Upper lobe of right lung (tissue), 1 donor: ENCODE measurements around the gene WDR53. TPM values are rescaled to one million over a fixed set of nuclear protein-coding genes. Genes with fewer than 3 reads are reported as not detected.
"Not testable (repeated sequence)": the region's sequence is repeated elsewhere in the genome, so short reads cannot be mapped to it uniquely, and the experiment has no call there.

Experiments used
- ATAC-seq: fragments of 200-7000 bp; cut with Tn5 transposase; one replicate; pipeline ENCODE4 v1.9.1; 2020; ENCODE audit warnings: mild to moderate bottlenecking, moderate library complexity
- DNase-seq: peaks from one replicate; pipeline ENCODE4 v3.0.0-alpha.2; 2020
- H3K27ac ChIP-seq: fragments of 200-600 bp; one replicate; pipeline ENCODE4 v1.8.0; 2022
- H3K27me3 ChIP-seq: fragments of 200-600 bp; one replicate; pipeline ENCODE4 v1.8.0; 2022; ENCODE audit warnings: mild to moderate bottlenecking
- H3K36me3 ChIP-seq: fragments of 200-600 bp; one replicate; pipeline ENCODE4 v1.8.0; 2022
- H3K4me1 ChIP-seq: fragments of 200-600 bp; one replicate; pipeline ENCODE4 v1.8.0; 2022
- H3K4me3 ChIP-seq: fragments of 200-600 bp; one replicate; pipeline ENCODE4 v1.8.0; 2022; ENCODE audit warnings: mild to moderate bottlenecking
- H3K9me3 ChIP-seq: fragments of 200-600 bp; one replicate; pipeline ENCODE4 v1.8.0; 2022
- intact Hi-C: fragments of 100-400 bp; cut with DNase I; formaldehyde crosslinking; loops from one replicate; pipeline ENCODE4 v1.11.0; 2022
- long read RNA-seq: library from polyadenylated mRNA; unstranded; transcript quantifications from one replicate; pipeline ENCODE4 v2.0.0, GENCODE V29; 2021
- total RNA-seq: library from RNA; stranded (reverse); fragmentation: NEBNext Ultra II Directional; extraction: Animal tissue kit (Norgen Biotek cat#: 25700); gene quantifications from one replicate; pipeline ENCODE4 v1.2.1, GENCODE V29; 2021
- TF ChIP-seq, protein P1 (sequence below): fragments of 200-600 bp; IDR thresholded peaks from one replicate; pipeline ENCODE4 v1.8.0; 2022; ENCODE audit warnings: antibody characterized with exemption
- donor health status: DM: no; HTN: yes; CAD: no; lungs with severe emphysema.

The WDR53 gene
- 13.8 TPM for total RNA-seq
- long read RNA-seq, partial matches to known transcripts: 2 of 4 reads
- long read RNA-seq, other reads (novel, unspliced or antisense): 1 of 4 reads

DNA sequence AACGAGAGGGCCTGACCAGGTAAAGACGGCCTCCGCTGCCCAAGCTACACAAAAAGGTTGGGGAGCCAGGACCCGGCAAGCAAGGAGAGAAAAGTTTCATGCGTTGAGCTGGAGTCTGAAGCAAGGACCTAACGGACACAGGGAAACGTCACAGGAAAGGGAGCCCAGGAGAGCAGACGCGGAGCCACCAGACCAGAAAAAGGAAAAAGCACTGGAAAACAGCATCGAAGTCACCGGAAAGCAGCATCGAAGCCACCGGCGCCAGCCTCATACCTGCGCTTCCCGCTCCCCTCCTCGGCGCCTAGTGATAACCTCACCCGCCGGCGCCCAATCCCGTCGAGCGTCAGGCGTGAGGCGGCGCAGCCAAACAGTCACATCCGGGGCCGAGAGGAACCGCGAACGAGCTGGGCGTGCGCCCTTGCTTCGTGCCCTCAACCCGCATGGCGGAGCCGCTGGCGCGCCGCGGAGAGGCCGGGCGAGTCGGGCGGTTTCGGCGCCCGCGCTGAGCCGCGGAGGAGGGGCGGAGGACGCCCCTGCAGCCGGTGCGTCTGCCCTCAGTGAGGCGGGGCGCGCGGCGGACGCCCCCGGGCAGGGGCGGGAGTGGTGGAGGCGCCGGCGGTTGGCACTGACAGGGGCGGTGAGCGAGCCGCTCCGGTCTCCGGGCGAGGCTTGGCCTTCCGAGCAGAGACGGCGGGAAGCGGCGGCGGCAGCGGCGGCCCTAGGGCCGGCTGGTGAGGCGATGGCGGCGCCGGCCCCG, at the start of gene WDR53, which contains the start of gene FBXO45:
Gene WDR53, minus strand, starts transcription at position 309 of the 757 bp plus-strand sequence. CDS start 7,079 bp downstream, outside the sequence.
Gene FBXO45, plus strand, starts transcription at position 415 of the 757 bp plus-strand sequence. Its CDS starts 325 bp downstream, at position 740.
- Histone ChIP-seq H3K27ac (peak within 1 kb of the TSS; percentile 87), H3K36me3 (peaks cover 7% of the 10 kb centered on the region), H3K9me3 (no peaks in the 10 kb centered on the region), H3K4me3 (peak within 1 kb of the TSS; percentile 80), H3K27me3 (no peaks in the 10 kb centered on the region), H3K4me1 (peaks cover 25% of the 10 kb centered on the region)
- DNase-seq (peak; percentile 98), ATAC-seq (peak; percentile 99)
- intact Hi-C loops: no loop called here
- TF ChIP-seq, protein P1, sequence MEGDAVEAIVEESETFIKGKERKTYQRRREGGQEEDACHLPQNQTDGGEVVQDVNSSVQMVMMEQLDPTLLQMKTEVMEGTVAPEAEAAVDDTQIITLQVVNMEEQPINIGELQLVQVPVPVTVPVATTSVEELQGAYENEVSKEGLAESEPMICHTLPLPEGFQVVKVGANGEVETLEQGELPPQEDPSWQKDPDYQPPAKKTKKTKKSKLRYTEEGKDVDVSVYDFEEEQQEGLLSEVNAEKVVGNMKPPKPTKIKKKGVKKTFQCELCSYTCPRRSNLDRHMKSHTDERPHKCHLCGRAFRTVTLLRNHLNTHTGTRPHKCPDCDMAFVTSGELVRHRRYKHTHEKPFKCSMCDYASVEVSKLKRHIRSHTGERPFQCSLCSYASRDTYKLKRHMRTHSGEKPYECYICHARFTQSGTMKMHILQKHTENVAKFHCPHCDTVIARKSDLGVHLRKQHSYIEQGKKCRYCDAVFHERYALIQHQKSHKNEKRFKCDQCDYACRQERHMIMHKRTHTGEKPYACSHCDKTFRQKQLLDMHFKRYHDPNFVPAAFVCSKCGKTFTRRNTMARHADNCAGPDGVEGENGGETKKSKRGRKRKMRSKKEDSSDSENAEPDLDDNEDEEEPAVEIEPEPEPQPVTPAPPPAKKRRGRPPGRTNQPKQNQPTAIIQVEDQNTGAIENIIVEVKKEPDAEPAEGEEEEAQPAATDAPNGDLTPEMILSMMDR: no peak

DNA sequence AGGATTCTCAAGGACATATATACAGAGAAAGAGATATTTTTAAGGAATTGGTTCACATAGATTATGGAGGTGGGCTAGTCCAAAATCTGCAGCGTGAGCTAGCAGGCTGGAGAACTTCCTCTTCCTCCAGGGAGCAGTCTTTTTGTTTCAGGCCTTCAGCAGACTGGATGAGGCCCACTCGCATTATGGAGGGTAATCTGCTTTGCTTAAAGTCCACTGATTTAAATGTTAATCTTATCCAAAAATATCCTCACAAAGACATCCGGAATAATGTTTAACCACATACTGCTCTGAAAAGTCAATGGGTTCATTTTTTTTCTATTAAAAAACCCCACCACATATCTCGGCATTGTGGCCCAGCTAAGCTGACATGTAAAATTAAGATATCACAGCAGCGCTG, 48.9 kb upstream of the WDR53 start:
- Histone ChIP-seq H3K9me3 (no peaks in the 10 kb centered on the region), H3K4me3 (no peak overlapping the region), H3K27me3 (no peaks in the 10 kb centered on the region), H3K36me3 (no peaks in the 10 kb centered on the region), H3K27ac (no peak overlapping the region), H3K4me1 (peaks cover 14% of the 10 kb centered on the region)
- intact Hi-C loops: no loop called here
- no peak for ATAC-seq
- DNase-seq: no peak
- TF ChIP-seq, protein P1: no peak

DNA sequence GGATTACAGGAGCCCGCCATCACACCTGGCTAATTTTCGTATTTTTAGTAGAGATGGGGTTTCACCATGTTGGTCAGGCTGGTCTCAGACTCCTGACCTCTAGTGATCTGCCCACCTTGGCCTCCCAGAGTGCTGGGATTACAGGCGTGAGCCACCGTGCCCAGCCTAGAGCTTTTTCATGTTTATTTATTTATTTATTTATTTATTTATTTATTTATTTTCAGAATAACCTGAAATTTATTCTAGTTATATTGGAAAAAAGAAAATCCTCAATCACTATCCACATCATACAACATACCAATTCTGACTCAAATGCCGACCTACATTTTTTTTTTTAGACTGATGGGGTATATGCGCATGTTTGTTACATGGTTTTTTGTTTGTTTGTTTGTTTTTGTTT, 46.9 kb upstream of the WDR53 start:
- H3K27me3 ChIP-seq, H3K27ac ChIP-seq, DNase-seq, ATAC-seq, H3K4me3 ChIP-seq, H3K9me3 ChIP-seq, intact Hi-C loops, H3K36me3 ChIP-seq: not testable (repeated sequence)
- H3K4me1 ChIP-seq: peaks cover 13% of the 10 kb centered on the region

DNA sequence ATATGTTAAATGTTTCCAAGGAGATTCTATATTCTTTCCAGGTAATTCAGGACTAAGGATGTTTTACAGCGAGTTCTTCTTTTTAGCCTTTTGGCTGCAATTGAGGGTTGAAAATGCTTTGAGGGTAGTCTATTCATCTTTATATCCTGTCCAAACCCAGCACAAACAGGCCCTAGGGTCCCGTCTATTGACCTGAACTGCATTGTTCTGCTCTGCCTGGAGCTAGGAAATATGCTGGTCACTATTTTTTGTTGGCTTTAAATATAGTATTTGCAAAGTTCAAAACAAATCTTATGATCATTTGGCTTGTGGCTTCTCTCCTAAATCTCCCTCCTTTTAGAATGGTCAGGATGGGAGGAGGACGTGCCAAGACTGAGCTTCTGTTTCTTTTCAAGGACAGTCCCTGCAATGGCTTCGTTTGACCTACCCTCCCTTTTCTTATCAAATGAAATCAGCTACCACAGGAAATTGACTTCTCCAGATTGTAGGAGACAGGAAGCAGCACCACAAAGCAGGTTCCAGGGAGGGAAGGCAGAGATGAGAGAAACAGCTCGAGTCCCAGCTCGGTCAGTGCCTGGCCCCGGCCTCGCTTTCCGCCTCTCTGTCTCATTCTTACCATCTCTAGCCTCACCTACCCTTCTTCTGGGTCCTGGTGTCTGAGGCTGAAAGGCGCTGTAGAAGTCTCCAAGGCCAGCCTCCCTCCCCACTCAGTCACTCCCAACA, 43.6 kb upstream of the WDR53 start:
- Histone ChIP-seq H3K9me3 (no peaks in the 10 kb centered on the region), H3K4me1 (peaks cover 13% of the 10 kb centered on the region), H3K4me3 (no peak overlapping the region), H3K27ac (peak overlapping the region; percentile 77), H3K27me3 (no peaks in the 10 kb centered on the region), H3K36me3 (no peaks in the 10 kb centered on the region)
- TF ChIP-seq, protein P1: no peak
- intact Hi-C loops: no loop called here
- no peak for DNase-seq
- ATAC-seq: no peak

DNA sequence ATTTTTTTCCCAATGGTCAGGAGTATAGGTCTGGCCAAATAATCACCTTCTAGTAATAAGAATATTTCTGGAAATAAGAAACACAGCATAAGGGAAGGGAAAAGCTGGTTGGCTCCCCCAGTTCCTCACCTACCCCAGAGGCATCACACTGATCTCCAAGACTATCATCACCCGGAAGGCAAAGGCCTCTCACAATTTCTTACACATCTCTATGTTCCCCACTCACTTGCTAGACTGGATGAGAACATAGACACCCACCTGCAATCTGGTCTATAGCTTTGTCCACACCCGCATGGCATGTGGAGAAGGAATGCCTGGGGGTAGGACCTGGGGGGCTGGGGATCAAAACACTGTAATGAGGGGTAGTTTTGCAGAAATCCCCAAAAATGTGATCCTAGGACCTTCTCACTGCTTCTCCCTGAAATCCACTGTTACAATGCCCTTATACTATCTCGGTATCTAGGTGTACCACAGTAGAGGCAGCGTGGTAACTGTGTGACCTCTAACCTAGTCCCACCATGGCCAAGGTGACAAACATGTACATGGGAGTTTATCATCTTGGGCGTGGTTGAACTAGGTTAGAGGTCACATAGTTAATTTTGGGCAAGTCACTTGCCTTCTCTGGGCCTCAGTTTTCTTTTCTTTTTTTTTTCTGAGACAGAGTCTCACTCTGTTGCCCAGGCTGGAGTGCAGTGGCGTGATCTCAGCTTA, 41.6 kb upstream of the WDR53 start:
- H3K36me3 ChIP-seq: no peaks in the 10 kb centered on the region
- no peak overlapping the region for H3K4me3 ChIP-seq
- peak overlapping the region; percentile 51 for H3K27ac ChIP-seq
- no peaks in the 10 kb centered on the region for H3K9me3 ChIP-seq
- DNase-seq (no peak), ATAC-seq (no peak)
- H3K27me3 ChIP-seq: no peaks in the 10 kb centered on the region
- peaks cover 13% of the 10 kb centered on the region for H3K4me1 ChIP-seq
- TF ChIP-seq, protein P1: no peak
- intact Hi-C loops: no loop called here
